IgD-negative memory B cell (primary cell): ENCODE data around the gene SPATA17. TPM values are rescaled to one million over a fixed set of nuclear protein-coding genes. Genes with fewer than 3 reads are reported as not detected.
"Not testable (repeated sequence)": the region's sequence is repeated elsewhere in the genome, so short reads cannot be mapped to it uniquely, and the experiment has no call there.

Experiments
- H3K27ac Mint-ChIP-seq, 3 donors: one replicate each; pipeline ENCODE4 v1.8.0; 2020 to 2022; ENCODE audit warnings: mild to moderate bottlenecking in 3 of 3, mixed read lengths in 3 of 3, moderate library complexity in 1 of 3
- H3K27me3 Mint-ChIP-seq: one replicate; pipeline ENCODE4 v1.8.0; 2021; ENCODE audit warnings: mixed read lengths
- H3K36me3 Mint-ChIP-seq: one replicate; pipeline ENCODE4 v1.8.0; 2020; ENCODE audit warnings: mild to moderate bottlenecking, mixed read lengths
- H3K4me1 Mint-ChIP-seq, 3 donors: one replicate each; pipeline ENCODE4 v1.8.0; 2020 to 2022; ENCODE audit warnings: mixed read lengths in 3 of 3, mild to moderate bottlenecking in 1 of 3
- H3K4me3 Mint-ChIP-seq, 4 donors: one replicate each; pipeline ENCODE4 v1.8.0; 2020 to 2022; ENCODE audit warnings: mild to moderate bottlenecking in 4 of 4, mixed read lengths in 4 of 4, moderate library complexity in 3 of 4
- H3K9me3 Mint-ChIP-seq, 3 donors: one replicate each; pipeline ENCODE4 v1.8.0; 2020 to 2021; ENCODE audit warnings: mixed read lengths in 3 of 3, mild to moderate bottlenecking in 1 of 3
- polyA plus RNA-seq: library from polyadenylated mRNA; unstranded; fragments of 300-500 nt; fragmentation: Illumina TruSeq; gene quantifications from one replicate; pipeline ENCODE4 v1.2.3, GENCODE V29; 2021

SPATA17 gene
- polyA plus RNA-seq, 1 donor from 2014 or later = not detected

GRCh38 chr1:217647791-217648190 lies 16.6 kb downstream of the SPATA17 start:
- Mint-ChIP-seq H3K4me1 (no peaks in the 10 kb centered on the region), H3K27me3 (peaks cover 5% of the 10 kb centered on the region), H3K9me3 (peaks cover 0 to 1% (median 0%) of the 10 kb centered on the region in 3 donors), H3K36me3 (no peaks in the 10 kb centered on the region), H3K4me3 (no peak overlapping the region), H3K27ac (no peak overlapping the region)

GRCh38 chr1:217650674-217651073 lies 19.5 kb downstream of the SPATA17 start:
- Mint-ChIP-seq H3K27me3 (peaks cover 3% of the 10 kb centered on the region), H3K9me3 (peaks cover 0 to 1% (median 0%) of the 10 kb centered on the region in 3 donors), H3K36me3 (no peaks in the 10 kb centered on the region), H3K4me1 (no peaks in the 10 kb centered on the region), H3K4me3 (no peak overlapping the region), H3K27ac (no peak overlapping the region)

DNA sequence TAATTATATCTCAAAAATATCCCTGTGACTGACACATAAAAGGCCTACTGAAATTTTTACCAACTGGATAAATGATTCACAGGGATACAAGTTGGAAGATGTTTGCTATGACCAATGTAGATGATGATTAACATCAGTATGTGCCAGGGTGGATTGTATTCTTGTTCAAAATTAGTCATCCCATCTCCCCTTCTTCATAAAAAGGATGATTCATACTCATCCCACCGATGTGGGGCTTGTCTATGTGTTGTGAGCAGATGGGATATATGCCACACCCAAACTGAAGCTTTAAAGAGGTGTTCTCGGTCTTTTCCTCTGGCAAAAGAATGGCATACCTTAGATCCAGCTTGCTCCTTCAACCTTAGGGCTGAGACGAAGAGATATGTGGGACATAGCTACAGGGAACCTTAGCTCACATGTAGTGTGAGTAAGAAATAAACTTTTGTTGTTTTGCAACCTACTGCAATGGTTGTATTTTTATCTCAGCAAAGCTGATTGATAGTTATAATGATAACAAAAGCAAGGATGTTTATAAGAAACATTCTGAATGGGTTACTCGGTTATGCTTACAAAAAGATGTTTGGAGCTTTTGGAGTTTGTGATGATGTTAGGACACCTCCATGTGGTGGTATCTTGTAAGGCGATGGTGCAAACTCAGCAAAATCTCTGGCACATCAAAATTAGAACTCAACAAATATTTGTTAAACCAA lies 29.4 kb downstream of the SPATA17 start:
- no peaks in the 10 kb centered on the region for H3K4me1 Mint-ChIP-seq
- no peaks in the 10 kb centered on the region for H3K36me3 Mint-ChIP-seq
- no peak overlapping the region for H3K27ac Mint-ChIP-seq
- no peaks in the 10 kb centered on the region for H3K9me3 Mint-ChIP-seq
- H3K27me3 Mint-ChIP-seq = no peaks in the 10 kb centered on the region
- no peak overlapping the region for H3K4me3 Mint-ChIP-seq

- no peaks in the 10 kb centered on the region for H3K36me3 Mint-ChIP-seq
- H3K9me3 Mint-ChIP-seq = no peaks in the 10 kb centered on the region
- no peaks in the 10 kb centered on the region for H3K4me1 Mint-ChIP-seq
- H3K27me3 Mint-ChIP-seq = no peaks in the 10 kb centered on the region
- H3K4me3 Mint-ChIP-seq = no peak overlapping the region
- H3K27ac Mint-ChIP-seq = no peak overlapping the region
Measured at GRCh38 chr1:217661407-217661806, 30.3 kb downstream of the SPATA17 start.

- H3K27ac Mint-ChIP-seq = no peak overlapping the region
- H3K4me3 Mint-ChIP-seq = no peak overlapping the region
- H3K9me3 Mint-ChIP-seq = no peaks in the 10 kb centered on the region
- H3K4me1 Mint-ChIP-seq = peaks cover 0 to 2% (median 0%) of the 10 kb centered on the region in 3 donors
- no peaks in the 10 kb centered on the region for H3K36me3 Mint-ChIP-seq
- H3K27me3 Mint-ChIP-seq = no peaks in the 10 kb centered on the region
Measured at GRCh38 chr1:217668351-217668940, 37.3 kb downstream of the SPATA17 start.

- H3K4me3 Mint-ChIP-seq = no peak overlapping the region
- no peaks in the 10 kb centered on the region for H3K9me3 Mint-ChIP-seq
- no peak overlapping the region for H3K27ac Mint-ChIP-seq
Measured at GRCh38 chr1:217673387-217673786, 42.2 kb downstream of the SPATA17 start.

DNA sequence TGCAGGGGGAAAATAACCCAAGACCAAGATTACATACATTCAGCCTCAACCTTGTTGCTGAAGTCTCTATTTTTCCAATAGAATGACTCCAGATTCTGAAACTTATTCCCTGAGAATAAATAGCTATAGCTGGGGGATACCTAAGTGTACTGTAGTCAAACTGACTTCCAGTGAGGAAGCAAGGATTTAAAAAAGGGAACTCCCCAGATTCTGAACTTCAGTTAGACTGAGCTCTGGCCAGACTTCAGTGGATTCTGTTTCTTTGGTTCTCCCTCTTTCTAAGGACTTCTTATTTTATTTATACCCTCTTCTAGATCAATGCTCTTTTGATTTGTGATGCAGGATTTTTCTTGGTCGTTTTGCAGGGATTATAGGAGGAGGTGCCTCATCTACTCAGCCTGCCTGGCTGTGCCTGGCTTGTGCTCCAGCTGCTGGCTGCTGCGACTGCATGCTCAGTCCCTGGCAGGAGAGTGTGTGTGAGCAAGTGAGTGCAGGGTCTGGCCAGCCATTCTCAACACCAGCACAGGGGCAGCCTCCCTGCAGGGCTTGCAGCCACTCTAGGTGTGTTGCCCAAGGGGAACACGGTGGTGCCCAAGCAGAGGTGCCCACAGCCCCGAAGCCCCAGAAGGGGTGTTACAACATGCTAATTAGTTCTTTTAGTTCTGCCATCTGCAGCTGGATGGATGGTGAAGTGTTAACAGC lies 43.0 kb downstream of the SPATA17 start:
- Mint-ChIP-seq H3K36me3 (no peaks in the 10 kb centered on the region), H3K27ac (no peak overlapping the region), H3K9me3 (no peaks in the 10 kb centered on the region), H3K4me3 (no peak overlapping the region), H3K4me1 (peaks cover 0 to 5% (median 0%) of the 10 kb centered on the region in 3 donors), H3K27me3 (no peaks in the 10 kb centered on the region)

More at GRCh38 chr1:217673387-217673786, 42.2 kb downstream of the SPATA17 start:
- no peaks in the 10 kb centered on the region for H3K27me3 Mint-ChIP-seq
- H3K4me1 Mint-ChIP-seq = peaks cover 0 to 5% (median 0%) of the 10 kb centered on the region in 3 donors
- no peaks in the 10 kb centered on the region for H3K36me3 Mint-ChIP-seq

DNA sequence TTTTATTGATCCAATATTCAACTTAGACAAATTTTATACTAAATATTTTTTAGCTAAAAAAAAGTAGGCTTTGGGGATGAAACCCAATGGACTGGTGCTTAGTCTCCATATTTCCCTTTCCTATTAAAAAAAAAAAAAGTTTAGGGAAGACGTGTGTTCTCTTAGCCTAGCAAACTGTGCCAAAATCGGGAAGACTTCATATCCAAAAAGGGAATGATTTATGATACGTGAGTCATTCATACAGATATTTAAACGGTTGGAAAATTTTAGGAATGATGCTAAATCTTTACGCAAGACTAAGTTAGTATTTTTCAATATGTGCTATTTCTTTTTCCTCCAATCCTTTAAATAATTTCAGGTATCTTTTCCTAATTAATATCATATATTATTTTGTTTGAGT lies 50.7 kb downstream of the SPATA17 start:
- H3K4me1 Mint-ChIP-seq = no peaks in the 10 kb centered on the region
- H3K36me3 Mint-ChIP-seq = no peaks in the 10 kb centered on the region
- no peak overlapping the region for H3K27ac Mint-ChIP-seq
- H3K9me3 Mint-ChIP-seq = no peaks in the 10 kb centered on the region
- H3K4me3 Mint-ChIP-seq = no peak overlapping the region
- H3K27me3 Mint-ChIP-seq = no peaks in the 10 kb centered on the region

DNA sequence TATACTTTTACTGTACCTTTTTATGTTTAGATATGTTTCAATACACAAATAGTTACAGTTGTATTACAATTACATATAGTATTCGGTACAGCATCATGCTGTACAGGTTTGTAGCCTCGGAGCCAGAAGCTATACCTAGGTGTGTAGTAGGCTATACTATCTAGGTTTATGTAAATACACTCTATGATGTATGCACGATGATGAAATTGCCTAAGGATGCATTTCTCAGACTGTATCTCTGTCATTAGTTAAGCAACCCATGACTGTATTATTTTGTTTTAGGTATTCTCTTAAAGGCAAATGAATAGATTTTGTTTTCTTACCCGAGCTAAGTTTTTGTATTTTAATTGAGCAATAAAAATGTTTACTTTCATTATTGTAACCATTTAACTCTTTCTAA lies 56.4 kb downstream of the SPATA17 start:
- Mint-ChIP-seq H3K27ac (no peak overlapping the region), H3K27me3 (no peaks in the 10 kb centered on the region), H3K36me3 (no peaks in the 10 kb centered on the region), H3K4me3 (no peak overlapping the region), H3K9me3 (no peaks in the 10 kb centered on the region), H3K4me1 (peaks cover 0 to 2% (median 0%) of the 10 kb centered on the region in 3 donors)

DNA sequence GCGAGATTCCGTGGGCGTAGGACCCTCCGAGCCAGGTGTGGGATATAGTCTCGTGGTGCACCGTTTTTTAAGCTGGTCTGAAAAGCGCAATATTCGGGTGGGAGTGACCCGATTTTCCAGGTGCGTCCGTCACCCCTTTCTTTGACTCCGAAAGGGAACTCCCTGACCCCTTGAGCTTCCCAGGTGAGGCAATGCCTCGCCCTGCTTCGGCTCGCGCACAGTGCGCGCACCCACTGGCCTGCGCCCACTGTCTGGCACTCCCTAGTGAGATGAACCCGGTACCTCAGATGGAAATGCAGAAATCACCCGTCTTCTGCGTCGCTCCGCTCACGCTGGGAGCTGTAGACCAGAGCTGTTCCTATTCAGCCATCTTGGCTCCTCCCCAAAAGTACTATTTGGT lies 65.0 kb downstream of the SPATA17 start:
- H3K9me3 Mint-ChIP-seq, H3K4me3 Mint-ChIP-seq, H3K4me1 Mint-ChIP-seq, H3K27me3 Mint-ChIP-seq, H3K27ac Mint-ChIP-seq, H3K36me3 Mint-ChIP-seq: not testable (repeated sequence)

GRCh38 chr1:217703326-217703725 lies 72.2 kb downstream of the SPATA17 start:
- peaks cover 0 to 12% (median 10%) of the 10 kb centered on the region in 3 donors for H3K9me3 Mint-ChIP-seq
- H3K4me3 Mint-ChIP-seq = no peak overlapping the region
- H3K27ac Mint-ChIP-seq = no peak overlapping the region
- H3K27me3 Mint-ChIP-seq = no peaks in the 10 kb centered on the region
- no peaks in the 10 kb centered on the region for H3K4me1 Mint-ChIP-seq
- no peaks in the 10 kb centered on the region for H3K36me3 Mint-ChIP-seq

DNA sequence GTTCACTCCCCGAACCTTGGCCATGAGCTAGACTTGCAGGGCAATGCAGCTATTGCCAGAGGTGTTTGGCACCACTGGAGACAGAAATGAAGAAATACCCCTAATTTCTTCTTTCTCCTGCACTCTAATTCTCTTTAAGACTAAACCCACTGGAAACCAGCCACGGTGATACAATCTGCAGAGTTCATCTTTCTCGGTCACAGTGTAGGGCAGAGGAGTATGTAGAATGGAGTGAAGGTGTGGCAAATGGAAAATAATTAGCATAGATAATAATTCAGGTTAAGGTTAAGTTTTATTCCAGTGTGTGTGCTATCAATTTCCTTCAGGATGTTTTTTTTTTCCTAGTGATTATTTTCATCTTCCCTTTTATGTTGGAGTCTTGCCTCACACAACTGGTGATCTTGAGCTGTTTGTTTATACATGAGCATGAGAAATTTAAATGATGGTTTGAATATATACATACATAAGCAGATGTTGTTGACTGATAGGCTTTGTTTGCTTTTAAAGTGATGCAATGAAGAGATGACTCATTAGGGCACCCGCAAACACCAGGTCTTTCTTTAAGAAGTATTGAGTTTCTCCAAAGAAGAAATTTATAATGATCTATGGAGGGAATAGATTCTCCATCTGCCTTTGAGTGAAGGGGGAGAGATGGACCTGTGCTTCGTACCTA lies 81.9 kb downstream of the SPATA17 start:
- no peak overlapping the region for H3K27ac Mint-ChIP-seq
- H3K36me3 Mint-ChIP-seq = no peaks in the 10 kb centered on the region
- no peak overlapping the region for H3K4me3 Mint-ChIP-seq
- H3K4me1 Mint-ChIP-seq = no peaks in the 10 kb centered on the region
- H3K9me3 Mint-ChIP-seq = no peaks in the 10 kb centered on the region
- H3K27me3 Mint-ChIP-seq = no peaks in the 10 kb centered on the region

- no peaks in the 10 kb centered on the region for H3K27me3 Mint-ChIP-seq
- H3K9me3 Mint-ChIP-seq = peaks cover 0 to 2% (median 0%) of the 10 kb centered on the region in 3 donors
- no peak overlapping the region for H3K27ac Mint-ChIP-seq
- no peaks in the 10 kb centered on the region for H3K4me1 Mint-ChIP-seq
- H3K36me3 Mint-ChIP-seq = no peaks in the 10 kb centered on the region
- no peak overlapping the region for H3K4me3 Mint-ChIP-seq
Measured at GRCh38 chr1:217715681-217716080, 84.5 kb downstream of the SPATA17 start.

- Mint-ChIP-seq H3K4me1 (no peaks in the 10 kb centered on the region), H3K27ac (no peak overlapping the region), H3K9me3 (peaks cover 0 to 2% (median 0%) of the 10 kb centered on the region in 3 donors), H3K36me3 (no peaks in the 10 kb centered on the region), H3K4me3 (no peak overlapping the region), H3K27me3 (no peaks in the 10 kb centered on the region)
Measured at GRCh38 chr1:217717959-217718358, 86.8 kb downstream of the SPATA17 start.

GRCh38 chr1:217718873-217719272 lies 87.7 kb downstream of the SPATA17 start:
- Mint-ChIP-seq H3K27ac (no peak overlapping the region), H3K36me3 (no peaks in the 10 kb centered on the region), H3K4me3 (no peak overlapping the region), H3K27me3 (no peaks in the 10 kb centered on the region), H3K9me3 (peaks cover 0 to 2% (median 0%) of the 10 kb centered on the region in 3 donors), H3K4me1 (no peaks in the 10 kb centered on the region)
